Activated CD8-positive, alpha-beta memory T cell treated with anti-CD3 and anti-CD28 coated beads for 36 hours (primary cell): Measurements from ENCODE around the gene BANK1. TPM values are rescaled to one million over a fixed set of nuclear protein-coding genes. Genes with fewer than 3 reads are reported as not detected.

Experiments used
- CTCF ChIA-PET: fragments of 350-600 bp; sonication (Branson Sonifier 250); formaldehyde crosslinking; loops from one replicate; lab custom pipeline; 2021; ENCODE audit warnings: antibody characterized with exemption; lab: Charles Lee
- POLR2A ChIA-PET: fragments of 350-600 bp; sonication (Branson Sonifier 250); formaldehyde crosslinking; loops from one replicate; lab custom pipeline; 2021; ENCODE audit warnings: antibody characterized with exemption; lab: Charles Lee
- total RNA-seq, 2 experiments: library from RNA; stranded (reverse); gene quantifications; one replicate each; pipeline ENCODE4 v1.2.3, GENCODE V29; 2021

The BANK1 gene
- total RNA-seq, 2 experiments from 2014 or later = 0.17 TPM; not detected in 1

- POLR2A ChIA-PET = no interaction called here
- CTCF ChIA-PET = no interaction called here
Observed at GRCh38 chr4:102076622-102077021, 286.1 kb downstream of the BANK1 start.

DNA sequence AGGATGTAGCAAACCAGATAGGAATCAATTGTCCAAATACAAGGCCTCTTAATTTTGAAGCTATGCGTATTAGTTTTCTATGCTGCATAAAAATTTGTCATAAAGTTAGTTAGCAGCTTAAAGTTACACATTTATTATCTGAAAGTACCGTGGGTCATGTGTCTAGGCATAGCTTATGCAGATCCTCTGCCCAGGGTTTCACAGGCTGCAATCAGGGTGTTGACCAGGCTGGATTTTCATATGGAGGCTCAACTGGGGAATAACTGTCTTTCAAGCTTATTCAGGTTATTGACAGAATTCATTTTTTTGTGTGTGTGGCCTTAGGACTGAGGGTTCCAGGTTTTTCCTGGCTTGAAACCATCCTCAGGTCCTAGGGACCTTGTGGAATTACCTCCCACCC lies 289.7 kb downstream of the BANK1 start:
- CTCF ChIA-PET = no interaction called here
- POLR2A ChIA-PET = no interaction called here

- ChIA-PET POLR2A (no interaction called here), CTCF (no interaction called here)
Observed at GRCh38 chr4:102089850-102090621, 299.5 kb downstream of the BANK1 start.

DNA sequence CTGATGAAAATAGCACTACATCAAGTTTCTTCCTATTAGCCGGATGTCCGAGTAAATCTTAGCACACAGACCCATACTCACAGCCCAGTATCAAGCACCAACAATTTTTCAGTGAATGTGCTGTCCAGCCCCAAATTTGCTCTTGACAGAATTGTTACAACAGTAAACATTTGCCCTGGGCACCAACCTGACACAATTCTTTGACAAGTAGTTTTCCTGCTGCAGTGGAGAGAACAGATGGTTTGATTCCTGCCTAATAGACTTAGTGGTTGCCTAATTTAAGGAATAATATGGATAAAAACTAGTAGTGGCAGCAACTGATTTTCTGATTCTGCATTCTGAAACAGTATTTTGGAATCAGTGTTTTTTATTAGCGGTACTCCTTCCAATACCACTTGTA lies 301.1 kb downstream of the BANK1 start:
- CTCF ChIA-PET = no interaction called here
- POLR2A ChIA-PET = no interaction called here

- ChIA-PET CTCF (no interaction called here), POLR2A (no interaction called here)
Observed at GRCh38 chr4:102094481-102094880, 304.0 kb downstream of the BANK1 start.

- ChIA-PET CTCF (no interaction called here), POLR2A (no interaction called here)
Observed at GRCh38 chr4:102103368-102103767, 312.8 kb downstream of the BANK1 start.

DNA sequence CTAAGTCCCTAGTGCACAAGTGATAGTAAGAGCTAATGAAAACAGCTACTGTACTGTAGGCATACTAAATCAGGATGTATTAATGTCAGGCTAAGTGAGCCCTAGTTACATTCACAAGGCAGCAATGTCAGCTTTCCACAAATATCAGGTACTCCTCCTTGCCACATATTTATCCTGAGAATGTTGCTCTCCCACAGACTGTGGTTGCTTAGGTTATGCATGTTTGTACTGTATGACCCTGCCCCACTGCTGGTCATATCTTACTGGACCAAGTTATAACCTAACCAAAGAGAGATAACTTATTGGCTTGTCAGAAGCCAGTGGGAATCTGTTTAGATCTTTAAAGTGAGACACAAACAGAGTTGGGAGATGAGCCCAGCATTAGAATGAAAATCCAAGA lies 313.7 kb downstream of the BANK1 start:
- POLR2A ChIA-PET = no interaction called here

DNA sequence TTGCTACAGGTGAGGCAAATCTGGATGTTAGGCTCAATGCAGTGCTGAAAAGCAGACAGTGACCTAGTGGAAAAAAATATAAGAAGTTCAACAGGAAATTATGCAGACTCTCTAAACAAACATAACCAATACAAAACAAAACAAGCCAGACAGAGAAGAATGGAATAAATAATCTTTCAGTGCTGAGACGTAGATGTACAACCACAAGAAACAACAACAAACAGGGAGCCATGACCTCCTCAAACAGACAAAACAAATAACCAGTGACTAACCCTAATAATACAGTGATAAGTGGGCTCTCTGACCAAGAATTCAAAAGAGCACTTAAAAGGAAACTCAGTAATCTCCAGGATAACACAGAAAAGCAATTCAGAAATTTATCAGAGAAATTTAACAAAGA lies 315.5 kb downstream of the BANK1 start:
- POLR2A ChIA-PET = no interaction called here
- CTCF ChIA-PET = no interaction called here

More for the DNA sequence above, 313.7 kb downstream of the BANK1 start:
- CTCF ChIA-PET = no interaction called here

- ChIA-PET CTCF (no interaction called here), POLR2A (no interaction called here)
Observed at GRCh38 chr4:102114118-102114630, 323.6 kb downstream of the BANK1 start.

DNA sequence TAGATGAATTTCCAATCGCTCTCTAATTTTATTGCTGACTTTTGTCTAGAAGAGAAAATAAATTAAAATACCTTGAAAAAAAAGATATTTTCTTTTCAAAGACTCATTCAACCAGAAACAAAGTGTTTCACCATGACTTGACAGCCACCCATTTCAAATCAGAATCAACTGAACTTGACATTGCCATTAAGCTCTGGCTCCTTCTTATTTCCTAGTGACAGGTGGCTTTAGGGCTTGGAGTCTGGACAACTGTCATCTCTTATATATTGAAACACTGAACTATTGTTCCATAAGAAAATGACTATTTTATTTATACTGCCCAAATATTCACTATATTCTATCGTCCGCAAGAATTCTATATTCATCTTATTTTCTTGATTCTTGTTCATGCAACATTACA lies 325.6 kb downstream of the BANK1 start:
- CTCF ChIA-PET = no interaction called here
- POLR2A ChIA-PET = no interaction called here

- CTCF ChIA-PET = no interaction called here
- POLR2A ChIA-PET = no interaction called here
Observed at GRCh38 chr4:102120846-102121245, 330.3 kb downstream of the BANK1 start.
